SK-N-SH (cell line): ENCODE results near the gene RANBP9.

ENCODE experiments used
- CHD2 ChIP-seq: fragments of 150-350 bp; IDR thresholded peaks from 2 replicates; pipeline ENCODE4 v1.6.1; 2018; ENCODE audit warnings: low read length; ENCODE audit not compliant: partially characterized antibody
- CTCF ChIP-seq: fragments of 200-600 bp; sonication (generic); IDR thresholded peaks from 2 replicates; pipeline ENCODE4 v1.6.1; 2017; ENCODE audit warnings: antibody characterized with exemption, mild to moderate bottlenecking, moderate library complexity
- EZH2phosphoT487 ChIP-seq: fragments of 200-600 bp; sonication (generic); IDR thresholded peaks from 2 replicates; pipeline ENCODE4 v1.6.1; 2017; ENCODE audit warnings: low read depth, mixed run types, mild to moderate bottlenecking, antibody characterized with exemption, moderate library complexity, borderline replicate concordance
- GATA2 ChIP-seq: sonication (generic); formaldehyde crosslinking; IDR thresholded peaks from 2 replicates; pipeline ENCODE4 v1.5.0; 2020; ENCODE audit warnings: mild to moderate bottlenecking, missing genetic modification reagents
- JUND ChIP-seq: IDR thresholded peaks from 2 replicates; pipeline ENCODE4 v1.4.0; 2012
- NRF1 ChIP-seq: IDR thresholded peaks from 2 replicates; pipeline ENCODE4 v1.6.1; 2012; ENCODE audit warnings: low read depth, mild to moderate bottlenecking, low read length
- POLR2AphosphoS5 ChIP-seq: IDR thresholded peaks from 2 replicates; pipeline ENCODE4 v1.6.1; 2012; ENCODE audit warnings: low read depth, low read length
- RAD21 ChIP-seq: IDR thresholded peaks from 2 replicates; pipeline ENCODE4 v1.6.1; 2012; ENCODE audit warnings: mild to moderate bottlenecking, low read length
- RCOR1 ChIP-seq: fragments of 150-350 bp; IDR thresholded peaks from 2 replicates; pipeline ENCODE4 v1.6.1; 2017; ENCODE audit warnings: antibody characterized with exemption, low read length
- RFX5 ChIP-seq: IDR thresholded peaks from 2 replicates; pipeline ENCODE4 v1.6.1; 2012; ENCODE audit warnings: mild to moderate bottlenecking, improper control_type of control experiment, low read length
- TEAD4 ChIP-seq: IDR thresholded peaks from 2 replicates; pipeline ENCODE4 v1.4.0; 2012; ENCODE audit warnings: mild to moderate bottlenecking, borderline replicate concordance; ENCODE audit not compliant: insufficient read depth
- USF2 ChIP-seq: fragments of 150-350 bp; IDR thresholded peaks from 2 replicates; pipeline ENCODE4 v1.6.1; 2017; ENCODE audit warnings: antibody characterized with exemption, low read length, low read depth, borderline replicate concordance
- YY1 ChIP-seq: IDR thresholded peaks from 2 replicates; pipeline ENCODE4 v1.4.0; 2012; ENCODE audit warnings: low read depth, mild to moderate bottlenecking
- TF ChIP-seq, protein P1 (sequence below): IDR thresholded peaks from 2 replicates; pipeline ENCODE4 v1.4.0; 2012; ENCODE audit warnings: low read depth

DNA sequence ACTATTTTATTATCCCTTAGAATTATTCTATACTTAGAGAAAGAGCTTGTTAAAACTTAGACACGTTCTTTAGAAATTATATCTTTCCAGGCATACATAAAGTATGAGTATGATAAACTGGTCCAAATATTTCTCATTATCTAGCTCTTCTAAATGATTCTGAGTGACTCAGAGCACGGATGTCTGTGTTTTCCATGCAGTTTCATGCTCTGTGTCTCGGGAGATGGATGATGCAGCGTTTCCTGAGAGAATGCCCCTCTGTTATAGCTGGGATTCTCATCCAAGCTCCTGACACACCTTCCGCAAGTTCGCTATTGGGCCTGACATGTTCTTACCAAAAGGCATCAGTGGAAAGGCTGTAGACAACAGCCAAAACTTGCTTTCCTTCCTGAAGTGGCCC lies 117.9 kb downstream of the RANBP9 start:
- TF ChIP-seq CTCF = no peak
- TF ChIP-seq YY1 = no peak
- TF ChIP-seq JUND = peak; percentile 39; the same call in 1 of the 2 replicates
- TF ChIP-seq POLR2AphosphoS5 = no peak
- TF ChIP-seq RAD21 = no peak
- no peak for TF ChIP-seq USF2
- no peak for TF ChIP-seq CHD2
- TF ChIP-seq, protein P1, sequence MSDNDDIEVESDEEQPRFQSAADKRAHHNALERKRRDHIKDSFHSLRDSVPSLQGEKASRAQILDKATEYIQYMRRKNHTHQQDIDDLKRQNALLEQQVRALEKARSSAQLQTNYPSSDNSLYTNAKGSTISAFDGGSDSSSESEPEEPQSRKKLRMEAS = no peak
- TF ChIP-seq NRF1 = no peak
- TF ChIP-seq RCOR1 = no peak
- no peak for TF ChIP-seq TEAD4
- no peak for TF ChIP-seq GATA2 (CRISPR knock-in tag)
- no peak for TF ChIP-seq RFX5
- TF ChIP-seq EZH2phosphoT487 = no peak
